ENCODE data around the gene NLGN2.
A peak's percentile ranks its signal among the peaks of the same experiment; 100 is the strongest.

NLGN2 gene

DNA sequence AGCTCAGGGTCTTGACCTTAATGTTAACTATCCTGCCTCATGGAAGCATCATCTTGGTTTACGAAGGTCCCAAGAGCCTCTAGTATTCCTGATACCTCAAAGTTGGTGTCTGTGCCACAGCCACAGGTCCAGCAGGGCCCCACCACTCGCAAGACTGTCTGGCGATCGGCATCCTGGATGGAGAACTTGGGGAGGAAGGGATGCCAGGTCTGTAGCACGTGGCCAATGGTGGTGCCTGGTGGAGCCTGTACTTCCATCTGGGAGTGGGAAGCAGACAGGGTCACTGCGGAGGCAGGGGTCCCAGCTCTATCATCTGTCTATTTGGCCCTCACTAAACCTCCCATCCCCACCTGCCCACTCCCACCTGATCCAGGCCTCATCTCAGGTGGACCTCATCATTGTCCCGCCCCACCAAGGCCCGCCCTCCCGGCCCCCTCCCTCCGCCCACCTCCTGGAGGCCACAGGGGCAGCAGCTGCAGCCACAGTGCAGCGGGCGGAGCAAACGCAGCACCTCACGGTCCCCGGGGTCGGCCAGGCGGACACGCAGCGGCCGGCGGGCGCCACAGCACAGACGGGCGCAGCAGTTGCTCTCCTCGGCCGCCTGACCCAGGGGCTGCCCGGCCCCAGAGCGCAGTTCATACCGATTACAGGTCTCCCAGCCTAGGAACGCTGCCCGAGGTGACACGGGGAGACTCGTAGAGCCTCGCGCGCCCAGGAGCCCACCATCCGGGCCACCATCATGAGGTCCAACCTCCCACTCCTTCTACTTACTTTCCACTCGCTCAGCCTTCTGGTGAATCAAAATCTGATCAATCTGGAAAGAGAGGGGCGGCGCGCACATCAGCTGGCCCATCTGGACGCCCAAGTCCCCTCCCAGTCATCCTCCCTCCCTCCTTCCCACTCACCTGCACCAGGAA, 14.7 kb upstream of the NLGN2 start:
- no peak for DNase-seq (ENCODE audit: low read depth in 2 of 2)

DNA sequence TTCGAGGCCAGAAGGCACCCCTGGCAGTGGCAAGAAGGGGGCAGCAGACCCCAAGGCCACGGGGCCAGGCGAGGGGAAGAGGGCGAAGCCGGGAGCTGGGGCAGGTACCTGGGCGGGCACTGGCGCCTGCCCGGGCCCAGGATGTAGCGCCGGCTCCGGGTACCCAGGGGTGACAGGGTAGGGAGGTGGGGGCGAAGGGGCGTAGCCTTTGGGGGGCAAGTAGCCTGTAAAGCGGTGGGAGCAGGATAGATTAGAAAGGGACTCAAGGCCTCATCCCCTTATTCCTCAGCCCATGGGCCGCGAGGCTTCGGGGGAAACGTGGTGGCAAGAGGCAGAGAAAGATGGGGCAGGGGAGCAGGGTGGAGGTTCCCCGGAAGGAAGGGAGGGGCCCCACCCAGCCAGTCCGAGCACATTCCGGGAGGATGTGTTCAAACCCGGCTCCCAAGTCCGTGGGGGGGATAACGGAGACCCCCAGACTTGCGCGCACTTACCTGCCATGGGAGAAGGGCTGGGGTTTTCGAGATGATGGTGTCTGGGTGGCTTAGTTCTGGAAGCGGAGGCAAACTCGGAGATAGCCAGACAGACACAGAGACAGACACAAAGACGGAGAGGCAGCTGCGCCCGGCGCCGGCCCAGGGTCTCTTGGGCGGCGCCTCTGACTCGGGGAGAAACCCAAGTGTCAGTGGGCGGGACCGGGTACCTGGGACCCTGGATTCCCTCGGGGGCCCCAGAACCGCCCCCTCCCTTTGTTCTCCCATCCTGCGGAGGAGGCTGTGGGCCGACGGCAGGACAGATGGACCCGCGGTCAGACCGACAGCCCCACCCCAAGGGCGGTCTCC, 13.8 kb upstream of the NLGN2 start:
- peak in 1 of 2 donors; percentile 24 for DNase-seq (ENCODE audit: low read depth in 2 of 2)

- DNase-seq (ENCODE audit: low read depth in 2 of 2): peak; percentile 73 to 87
Observed at GRCh38 chr17:7394452-7395191, 13.0 kb upstream of the NLGN2 start, which contains the start of gene PLSCR3. PLSCR3 (minus strand) TSS chr17:7394525; CDS start chr17:7394110, 415 bp downstream.

DNA sequence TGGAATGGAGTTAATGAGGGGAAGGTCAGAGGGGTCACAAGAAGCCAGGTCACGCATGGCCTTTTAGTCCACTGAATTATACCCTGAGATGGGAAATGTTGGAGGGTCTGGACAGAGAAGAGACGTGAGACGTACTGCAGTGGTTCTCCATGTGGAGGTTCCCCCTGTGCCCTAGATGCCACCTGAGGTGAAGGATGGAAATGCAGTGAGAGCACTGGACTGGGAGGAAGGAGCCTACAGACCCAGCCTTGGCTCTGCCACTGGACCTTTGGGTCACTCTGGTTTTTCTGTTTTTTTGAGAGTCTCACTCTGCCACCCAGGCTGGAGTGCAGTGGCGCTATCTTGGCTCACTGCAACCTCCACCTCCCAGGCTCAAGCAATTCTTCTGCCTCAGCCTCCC, 11.5 kb upstream of the NLGN2 start:
- DNase-seq (ENCODE audit: low read depth in 2 of 2): no peak

DNA sequence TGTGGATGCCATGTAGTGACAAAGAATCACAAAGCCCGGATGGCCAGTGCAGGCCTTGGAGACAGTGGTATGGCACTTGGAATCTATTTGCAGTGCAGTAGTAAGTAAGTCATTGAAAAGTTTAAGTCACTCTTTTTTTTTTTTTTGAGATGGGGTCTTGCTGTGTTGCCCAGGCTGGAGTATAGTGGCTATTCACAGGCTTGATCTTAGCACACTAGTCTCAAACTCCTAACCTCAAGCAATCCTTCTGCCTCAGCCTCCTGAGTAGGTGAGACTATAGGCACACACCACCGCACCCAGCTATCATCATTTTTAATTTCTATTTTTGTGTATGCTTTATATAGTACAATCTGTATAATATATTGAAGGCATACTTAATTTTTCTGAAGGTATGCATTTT, 9.0 kb upstream of the NLGN2 start:
- DNase-seq (ENCODE audit: low read depth in 2 of 2): no peak

DNA sequence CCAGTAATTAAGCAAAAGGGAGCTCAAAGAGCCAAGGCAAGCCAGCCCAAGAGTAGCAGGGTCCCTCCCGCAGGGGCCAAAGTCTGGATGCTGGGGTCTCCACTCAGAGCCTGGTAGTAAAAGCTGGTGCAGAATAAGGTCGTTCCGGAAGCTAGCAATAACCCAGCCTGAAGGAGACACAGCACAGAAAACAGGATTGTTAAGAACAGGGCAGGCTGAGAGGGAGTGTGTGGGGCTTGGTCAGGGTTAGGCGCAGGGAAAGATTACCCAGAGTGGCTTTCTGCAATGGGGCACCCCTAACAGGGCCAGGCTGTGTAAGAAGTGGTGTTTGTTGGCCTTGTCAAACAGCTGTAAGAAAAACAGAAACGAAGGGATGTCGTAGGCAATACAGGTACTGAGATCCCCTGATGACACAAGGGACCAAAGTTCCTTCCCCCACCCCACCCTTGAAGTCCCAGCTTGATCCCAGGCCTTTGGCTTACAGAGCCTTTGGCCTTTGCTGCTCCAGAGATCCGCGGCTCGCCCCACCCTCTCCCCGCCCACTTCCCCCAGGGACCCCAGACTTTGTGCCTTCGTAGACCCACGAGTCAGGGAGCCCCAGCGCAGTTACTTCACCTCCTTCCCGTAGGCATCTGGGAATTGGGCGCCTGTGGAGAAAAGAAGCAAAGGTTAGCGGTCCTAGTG, 4.5 kb upstream of the NLGN2 start:
- no peak for DNase-seq (ENCODE audit: low read depth in 2 of 2)

- DNase-seq (ENCODE audit: low read depth in 2 of 2): no peak
Observed at GRCh38 chr17:7403727-7403976, 4.0 kb upstream of the NLGN2 start.

- peak; percentile 91 to 92 for DNase-seq (ENCODE audit: low read depth in 2 of 2)
Observed at GRCh38 chr17:7403977-7404736, 3.5 kb upstream of the NLGN2 start, which contains the start of gene TMEM256. TMEM256 (minus strand) TSS chr17:7404097; CDS start chr17:7404084, 13 bp downstream.

GRCh38 chr17:7404737-7405349, 2.8 kb upstream of the NLGN2 start:
- DNase-seq (ENCODE audit: low read depth in 2 of 2): peak in 1 of 2 donors; percentile 67

DNA sequence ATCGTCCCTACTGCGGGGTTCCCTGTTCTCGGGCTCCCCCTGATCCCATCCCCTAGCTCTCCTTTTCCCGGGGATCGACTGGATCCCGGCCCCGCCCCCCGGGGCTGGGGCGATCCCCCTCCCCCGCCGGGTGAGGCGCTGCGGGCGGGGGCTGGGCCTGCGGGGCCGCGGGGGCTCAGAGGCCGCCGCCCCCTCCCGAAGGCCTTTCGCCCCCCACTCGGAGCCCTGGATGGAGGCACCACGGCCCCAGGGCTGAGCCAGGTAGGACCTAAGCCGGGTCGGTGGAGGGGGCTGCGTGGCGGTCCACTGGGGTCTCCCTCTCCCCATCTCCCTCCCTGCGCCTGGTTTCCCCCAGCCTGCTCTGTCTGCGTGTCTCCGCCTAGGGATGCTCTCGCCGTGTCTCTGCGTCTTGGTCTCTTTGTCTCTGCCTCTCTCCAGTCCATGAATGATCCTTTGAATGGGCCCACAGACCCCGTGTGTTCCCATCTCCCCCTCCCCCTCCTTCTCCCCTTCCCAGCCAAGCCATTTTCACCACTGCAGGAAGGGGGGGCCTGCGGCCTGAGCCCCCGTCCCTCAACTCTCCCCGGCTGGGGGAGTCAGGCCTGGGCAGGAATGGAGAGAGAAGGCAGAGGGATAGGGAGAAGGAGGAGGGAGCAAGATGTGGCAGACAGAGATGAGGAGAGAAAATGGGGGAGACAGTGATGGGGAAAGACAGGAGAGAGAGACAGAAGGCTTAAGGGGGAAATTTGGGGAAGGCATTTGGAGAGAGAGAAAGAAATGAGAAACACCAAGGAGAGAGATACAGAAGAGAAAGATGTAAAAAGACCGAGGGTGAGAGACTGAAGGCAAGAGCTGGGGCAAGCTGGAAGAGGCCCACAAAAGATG, 2.1 kb upstream of the NLGN2 start:
- no peak for DNase-seq (ENCODE audit: low read depth in 2 of 2)

DNA sequence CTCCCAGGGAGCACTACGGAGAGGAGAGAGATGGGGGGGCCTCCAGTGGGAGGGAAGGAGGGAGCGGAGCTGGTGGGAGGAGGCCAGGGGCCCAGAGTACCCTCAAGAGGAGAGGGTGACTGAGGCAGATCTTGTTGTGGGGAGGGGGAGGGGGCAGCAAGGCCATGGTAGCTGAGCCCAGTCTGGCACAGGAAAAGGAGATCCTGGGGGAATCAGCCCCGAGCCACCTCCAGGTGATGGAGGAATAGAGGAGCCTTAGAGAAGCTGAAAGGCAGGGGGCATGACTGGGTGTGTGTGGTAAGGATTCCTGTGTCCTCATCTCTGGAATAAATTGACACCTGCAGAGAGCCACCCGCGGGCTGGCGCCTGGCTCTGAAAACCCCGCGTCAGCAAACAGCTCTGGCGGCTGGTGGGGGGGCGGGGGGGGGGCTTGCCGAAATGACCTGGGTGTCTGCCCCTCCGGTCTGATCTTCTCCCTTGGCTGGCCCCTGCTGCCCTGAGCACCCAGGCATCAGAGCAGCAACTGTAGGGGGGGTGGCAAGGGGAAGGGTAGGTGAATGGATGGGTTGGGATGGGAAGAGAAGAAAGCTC, 1.3 kb upstream of the NLGN2 start:
- DNase-seq (ENCODE audit: low read depth in 2 of 2): no peak

DNA sequence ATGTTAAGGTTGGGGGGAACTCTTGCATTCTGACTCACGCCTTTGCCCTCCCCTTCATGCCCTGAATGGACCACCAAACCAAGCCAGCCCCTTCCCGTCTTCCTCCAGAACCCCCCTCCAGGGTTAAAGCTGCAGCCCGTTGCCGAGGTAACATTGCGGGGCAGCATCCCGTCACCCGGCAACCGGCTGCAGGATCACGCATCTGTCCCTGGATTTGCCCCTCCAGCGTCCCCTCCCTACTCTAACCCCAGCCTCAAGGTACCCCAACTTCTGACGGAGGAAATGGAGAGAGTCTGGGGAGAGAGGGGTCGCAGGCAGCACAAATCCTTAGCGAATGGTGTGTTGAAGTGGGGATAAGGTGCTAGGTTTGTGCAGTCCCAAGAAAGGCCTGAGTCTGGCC, 563 bp upstream of the NLGN2 start:
- DNase-seq (ENCODE audit: low read depth in 2 of 2): no peak

GRCh38 chr17:7408252-7408727, 645 bp downstream of the NLGN2 start:
- no peak for DNase-seq (ENCODE audit: low read depth in 2 of 2)

DNA sequence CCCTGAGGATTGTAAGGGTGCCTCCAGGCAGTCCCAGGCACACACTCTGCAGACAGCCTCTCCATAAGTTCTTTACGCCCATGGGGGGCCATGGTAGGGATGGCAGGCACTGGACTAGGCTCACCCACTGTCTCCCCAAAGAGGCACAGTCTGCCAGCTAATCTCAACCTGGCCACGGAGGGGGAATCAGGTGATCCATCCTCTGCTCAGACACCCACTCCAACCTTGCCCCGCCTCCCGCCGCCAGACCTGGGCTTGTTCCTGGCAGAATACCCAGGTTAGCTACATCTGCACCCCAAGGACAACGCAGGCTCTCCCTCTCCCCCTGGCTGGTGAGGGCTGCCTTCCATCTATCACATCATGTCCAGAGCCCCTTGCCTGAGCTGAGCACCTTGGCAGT, 1.2 kb downstream of the NLGN2 start:
- no peak for DNase-seq (ENCODE audit: low read depth in 2 of 2)

- DNase-seq (ENCODE audit: low read depth in 2 of 2): no peak
Observed at GRCh38 chr17:7409716-7410115, 2.1 kb downstream of the NLGN2 start.

- DNase-seq (ENCODE audit: low read depth in 2 of 2): no peak
Observed at GRCh38 chr17:7410634-7411426, 3.2 kb downstream of the NLGN2 start.

- no peak for DNase-seq (ENCODE audit: low read depth in 2 of 2)
Observed at GRCh38 chr17:7411427-7411750, 3.7 kb downstream of the NLGN2 start.

GRCh38 chr17:7413346-7413985, 5.8 kb downstream of the NLGN2 start:
- no peak for DNase-seq (ENCODE audit: low read depth in 2 of 2)
